Ecto neural progenitor cell (in vitro differentiated cells): Measurements from ENCODE around the gene SFMBT1.
"Not testable (repeated sequence)": the region's sequence is repeated elsewhere in the genome, so short reads cannot be mapped to it uniquely, and the experiment has no call there.

Experiments used
- DNase-seq: peaks from one replicate; pipeline ENCODE4 v3.0.0-alpha.2; 2018; ENCODE audit warnings: low spot score

Gene SFMBT1

GRCh38 chr3:53072653-53073552 is 27.0 kb upstream of the SFMBT1 start:
- DNase-seq: peak; percentile 94

DNA sequence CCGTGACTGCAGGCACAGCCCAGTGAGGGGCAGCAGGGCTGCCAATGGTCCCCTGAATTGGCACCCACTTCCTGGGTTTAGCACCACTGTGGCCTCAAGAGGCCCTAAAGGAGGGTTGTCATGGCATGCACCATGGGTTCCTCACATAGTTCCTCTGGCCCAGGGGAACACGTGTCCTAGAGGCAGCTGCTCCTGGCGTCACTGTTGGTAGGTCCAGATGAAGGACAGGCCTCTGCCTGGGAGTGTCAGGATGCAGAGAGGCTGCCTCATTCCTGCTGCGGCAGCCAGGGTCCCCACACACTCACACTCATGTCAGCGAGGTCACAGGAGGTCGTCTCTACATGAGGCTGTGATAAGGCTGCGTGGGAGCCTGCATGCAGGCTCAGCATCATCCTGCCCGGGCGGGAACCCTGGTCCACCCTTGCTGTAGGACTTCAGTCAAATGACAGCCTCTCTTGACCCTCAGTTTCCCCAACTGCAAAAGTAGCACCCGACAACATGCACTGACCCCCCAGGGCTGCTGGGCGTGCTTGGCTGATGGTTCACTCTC is 26.1 kb upstream of the SFMBT1 start:
- no peak for DNase-seq

GRCh38 chr3:53069422-53070068 is 23.7 kb upstream of the SFMBT1 start:
- peak; percentile 45 for DNase-seq

DNA sequence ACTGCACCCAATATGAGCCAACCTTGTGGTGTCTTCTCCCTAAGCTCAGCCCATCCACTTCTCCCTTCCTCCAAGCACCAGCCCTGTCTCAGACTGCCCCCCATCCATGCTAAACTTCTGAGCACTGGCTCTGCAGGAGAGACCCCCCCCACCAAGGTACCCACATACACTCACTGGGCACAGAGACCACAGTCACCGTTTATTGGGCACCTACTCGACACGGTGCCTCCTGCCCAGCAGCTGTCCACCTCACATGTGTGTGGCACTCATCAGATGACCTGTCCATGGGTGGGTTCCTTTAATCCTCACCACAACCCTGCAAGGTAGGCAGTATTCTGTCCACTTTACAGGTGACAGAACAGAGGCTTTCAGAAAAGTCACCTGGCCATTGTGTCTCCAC is 22.3 kb upstream of the SFMBT1 start:
- no peak for DNase-seq

- DNase-seq: no peak
Measured at GRCh38 chr3:53067567-53067966, 21.7 kb upstream of the SFMBT1 start.

DNA sequence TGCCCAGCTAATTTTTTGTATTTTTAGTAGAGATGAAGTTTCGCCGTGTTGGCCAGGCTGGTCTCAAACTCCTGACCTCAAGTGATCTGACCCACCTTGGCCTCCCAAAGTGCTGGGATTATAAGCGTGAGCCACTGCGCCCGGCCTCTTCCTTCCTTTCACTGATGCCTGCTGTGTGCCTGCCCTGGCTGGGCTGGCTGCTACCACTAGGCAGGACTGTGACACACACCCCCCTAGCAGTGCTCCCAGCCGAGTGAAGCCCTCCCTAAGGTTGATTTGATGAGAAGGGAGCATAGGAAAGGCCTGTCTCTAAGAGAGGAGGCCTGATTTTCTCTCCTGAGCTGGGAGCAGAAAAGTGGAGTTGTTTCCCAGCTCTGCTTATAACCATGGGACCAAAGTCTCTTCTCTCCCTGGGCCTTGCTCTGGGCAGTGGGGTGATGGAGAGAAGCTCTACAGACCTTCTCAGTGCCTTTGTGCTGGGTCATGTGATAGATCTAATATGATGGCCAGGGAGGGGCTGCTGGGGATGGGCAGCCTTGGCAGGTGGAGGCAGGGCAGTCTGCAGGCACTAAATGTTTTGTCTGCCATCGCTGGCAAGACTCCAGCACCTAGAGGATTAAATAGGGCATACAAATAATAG is 20.1 kb upstream of the SFMBT1 start:
- DNase-seq: no peak

GRCh38 chr3:53062905-53063304 is 17.0 kb upstream of the SFMBT1 start:
- DNase-seq: no peak

DNA sequence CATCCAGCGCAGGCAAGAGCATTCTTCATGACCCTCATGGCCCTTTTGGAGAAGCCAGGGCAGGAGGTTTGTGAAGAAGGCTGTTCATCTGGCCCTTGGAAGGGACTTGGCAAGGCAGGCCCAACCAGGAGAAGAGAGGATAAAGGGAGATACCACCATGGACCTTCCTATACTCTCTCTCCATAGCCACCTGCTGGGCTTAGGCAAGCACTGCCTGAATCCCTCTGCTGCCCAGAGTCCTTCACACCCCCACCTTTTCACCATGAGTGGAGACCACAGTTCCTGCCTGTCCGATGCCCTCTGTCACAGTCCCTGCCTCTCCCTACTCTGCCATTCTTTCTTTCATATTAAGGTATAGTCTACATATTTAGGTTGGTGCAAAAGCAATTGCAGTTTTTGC is 10.6 kb upstream of the SFMBT1 start:
- DNase-seq: no peak

- DNase-seq: not testable (repeated sequence)
Measured at GRCh38 chr3:53054233-53054632, 8.4 kb upstream of the SFMBT1 start.

- no peak for DNase-seq
Measured at GRCh38 chr3:53051929-53052328, 6.1 kb upstream of the SFMBT1 start.

DNA sequence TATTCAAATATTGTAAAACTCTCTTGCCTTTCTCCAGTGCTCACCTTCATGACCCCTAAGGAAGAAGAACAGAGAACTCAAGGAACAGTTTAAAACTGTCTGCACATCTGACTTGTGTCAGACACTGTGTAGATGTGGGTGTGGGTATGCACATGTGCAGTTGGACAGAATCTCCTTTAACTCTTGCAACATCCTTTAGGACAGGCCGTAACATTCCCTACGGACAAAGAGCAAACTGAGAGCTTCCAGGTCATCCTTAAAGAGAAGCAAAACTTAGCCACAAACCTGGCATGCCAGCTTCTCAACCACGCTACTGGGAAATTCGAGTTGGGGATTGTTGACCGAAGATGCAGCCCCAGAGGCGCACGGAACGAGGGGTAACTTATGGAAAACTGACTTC is 4.1 kb upstream of the SFMBT1 start:
- no peak for DNase-seq

GRCh38 chr3:53046171-53047170 is 598 bp upstream of the SFMBT1 start:
- DNase-seq: peak; percentile 80

- peak; percentile 70 for DNase-seq
Measured at GRCh38 chr3:53044711-53045517, 959 bp downstream of the SFMBT1 start.

DNA sequence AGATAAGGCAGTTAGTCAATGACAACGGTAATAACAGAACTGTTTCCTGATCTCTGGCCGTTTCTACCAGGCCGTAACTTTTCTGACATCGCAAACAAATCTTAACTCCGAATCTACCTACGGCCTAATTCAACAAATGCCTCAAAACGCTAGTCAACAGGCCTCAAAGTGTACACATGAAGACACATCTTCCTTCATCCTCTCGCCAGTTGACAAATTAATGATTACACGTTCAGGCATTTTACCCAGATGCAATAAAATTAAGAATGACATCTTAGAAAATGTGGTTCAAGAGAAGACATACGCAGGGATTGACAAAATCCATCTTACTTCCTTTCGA is 1.5 kb downstream of the SFMBT1 start:
- no peak for DNase-seq

- DNase-seq: no peak
Measured at GRCh38 chr3:53043738-53044137, 2.1 kb downstream of the SFMBT1 start.

GRCh38 chr3:53042651-53043050 is 3.2 kb downstream of the SFMBT1 start:
- DNase-seq: no peak

GRCh38 chr3:53040351-53040820 is 5.5 kb downstream of the SFMBT1 start:
- no peak for DNase-seq

GRCh38 chr3:53039376-53039752 is 6.5 kb downstream of the SFMBT1 start:
- no peak for DNase-seq

- DNase-seq: no peak
Measured at GRCh38 chr3:53038679-53039375, 7.0 kb downstream of the SFMBT1 start.
